B cell (primary cell): Measurements from ENCODE around the gene CFAP100. TPM values are rescaled to one million over a fixed set of nuclear protein-coding genes. Genes with fewer than 3 reads are reported as not detected.
A peak's percentile ranks its signal among the peaks of the same experiment; 100 is the strongest.

ENCODE experiments used
- ATAC-seq: fragments of 200-7000 bp; cut with Tn5 transposase; one replicate; pipeline ENCODE4 v1.10.0; 2021; ENCODE audit warnings: low read depth, mild to moderate bottlenecking, moderate number of reproducible peaks, moderate library complexity
- CTCF ChIA-PET: fragments of 350-600 bp; sonication (Branson Sonifier 250); formaldehyde crosslinking; loops from one replicate; lab custom pipeline; 2021; ENCODE audit warnings: antibody characterized with exemption, inconsistent platforms; lab: Charles Lee
- POLR2A ChIA-PET: fragments of 350-600 bp; sonication (Branson Sonifier 250); formaldehyde crosslinking; loops from one replicate; lab custom pipeline; 2021; ENCODE audit warnings: antibody characterized with exemption; lab: Charles Lee
- DNase-seq: peaks from one replicate; pipeline ENCODE4 v3.0.0; 2013
- H2AFZ ChIP-seq: 2 replicates; pipeline ENCODE4 v1.6.1; 2012; ENCODE audit warnings: mild to moderate bottlenecking, low read depth, low read length; ENCODE audit not compliant: insufficient read depth, poor library complexity, severe bottlenecking
- H3K27ac ChIP-seq, 2 donors: 1 replicate in 1 of 2; 2 replicates in 1 of 2; pipeline ENCODE4 v1.5.1; 2012 to 2013; ENCODE audit warnings: low read length in 2 of 2, mild to moderate bottlenecking in 2 of 2, moderate library complexity in 1 of 2
- H3K27me3 ChIP-seq, 4 experiments: fragments of 200-600 bp in 1 of 4; sonication (generic) in 1 of 4; replicated peaks in 1 of 4; 1 replicate in 2 of 4; 2 replicates in 2 of 4; pipeline versions ENCODE4 v1.6.1 to v1.7.0; 2013 to 2016; ENCODE audit warnings: low read length in 3 of 4, mild to moderate bottlenecking in 2 of 4, mixed read lengths in 1 of 4, moderate library complexity in 1 of 4; ENCODE audit not compliant: insufficient read depth in 4 of 4, control insufficient read depth in 3 of 4; ENCODE audit errors: control extremely low read depth in 1 of 4
- H3K36me3 ChIP-seq, 2 experiments: replicated peaks in 1 of 2; 1 replicate in 1 of 2; 2 replicates in 1 of 2; pipeline versions ENCODE4 v1.6.1 to v1.7.1; 2013; ENCODE audit warnings: low read length in 1 of 2; ENCODE audit not compliant: insufficient read depth in 2 of 2, control insufficient read depth in 1 of 2; ENCODE audit errors: control extremely low read depth in 1 of 2, extremely low read depth in 1 of 2
- H3K4me1 ChIP-seq, 2 donors: fragments of 200-600 bp in 1 of 2; sonication (generic) in 1 of 2; 1 replicate in 1 of 2; 2 replicates in 1 of 2; pipeline versions ENCODE4 v1.5.1 to v1.6.1; 2013 to 2017; ENCODE audit warnings: low read length in 2 of 2; ENCODE audit not compliant: control insufficient read depth in 2 of 2, insufficient read depth in 2 of 2
- H3K4me2 ChIP-seq: replicated peaks from 2 replicates; pipeline ENCODE3; 2012; ENCODE audit warnings: mild to moderate bottlenecking, low read depth, low read length; ENCODE audit not compliant: poor library complexity, severe bottlenecking
- H3K4me3 ChIP-seq, 5 experiments: fragments of 200-600 bp in 1 of 5; sonication (generic) in 1 of 5; 1 replicate in 3 of 5; 2 replicates in 2 of 5; pipeline versions ENCODE4 v1.5.1 to v1.7.0; 2011 to 2016; ENCODE audit warnings: low read length in 4 of 5, mild to moderate bottlenecking in 4 of 5, low read depth in 2 of 5, control low read depth in 1 of 5, moderate library complexity in 1 of 5; ENCODE audit not compliant: insufficient read depth in 1 of 5; ENCODE audit errors: control extremely low read depth in 1 of 5, extremely low read depth in 1 of 5
- H3K79me2 ChIP-seq: fragments of 200-600 bp; sonication (generic); one replicate; pipeline ENCODE4 v1.6.0; 2016; ENCODE audit warnings: low read length; ENCODE audit not compliant: control insufficient read depth, insufficient read depth
- H3K9ac ChIP-seq: fragments of 200-600 bp; sonication (generic); 2 replicates; pipeline ENCODE4 v1.6.1; 2017; ENCODE audit warnings: mild to moderate bottlenecking, low read length, moderate library complexity
- H3K9me3 ChIP-seq, 3 donors: one replicate each; pipeline versions ENCODE4 v1.6.1 to v1.7.1; 2013; ENCODE audit warnings: low read length in 2 of 3; ENCODE audit not compliant: control insufficient read depth in 2 of 3, insufficient read depth in 1 of 3; ENCODE audit errors: control extremely low read depth in 1 of 3
- H4K20me1 ChIP-seq: 2 replicates; pipeline ENCODE4 v1.6.0; 2012; ENCODE audit warnings: mild to moderate bottlenecking, low read length; ENCODE audit not compliant: insufficient read depth, control insufficient read depth, poor library complexity, severe bottlenecking
- H3K27ac Mint-ChIP-seq: one replicate; pipeline ENCODE4 v1.8.0; 2021; ENCODE audit warnings: mixed read lengths
- H3K27me3 Mint-ChIP-seq: one replicate; pipeline ENCODE4 v1.8.0; 2021; ENCODE audit warnings: mixed read lengths
- H3K4me1 Mint-ChIP-seq: one replicate; pipeline ENCODE4 v1.8.0; 2021; ENCODE audit warnings: mixed read lengths
- H3K4me3 Mint-ChIP-seq: one replicate; pipeline ENCODE4 v1.8.0; 2021; ENCODE audit warnings: mixed read lengths
- H3K9me3 Mint-ChIP-seq: one replicate; pipeline ENCODE4 v1.8.0; 2022; ENCODE audit warnings: mixed read lengths; ENCODE audit not compliant: insufficient read depth
- CTCF ChIP-seq: fragments of 200-600 bp; IDR thresholded peaks from one replicate; pipeline ENCODE4 v1.8.0; 2022; ENCODE audit warnings: antibody characterized with exemption, mild to moderate bottlenecking
- EZH2 ChIP-seq: IDR thresholded peaks from 2 replicates; pipeline ENCODE4 v1.6.1; 2012; ENCODE audit warnings: borderline replicate concordance, low read depth, mild to moderate bottlenecking, moderate library complexity, low read length; ENCODE audit not compliant: insufficient read depth, poor library complexity, severe bottlenecking
- WGBS: methylation state at CpG from one replicate; pipeline ENCODE4 v1.1.5; 2013; ENCODE audit warnings: missing lambda C conversion rate; ENCODE audit not compliant: insufficient coverage; 5-methylcytosine and 5-hydroxymethylcytosine counted together
- intact Hi-C: fragments of 100-400 bp; cut with micrococcal nuclease; formaldehyde crosslinking; loops from one replicate; pipeline ENCODE4 v1.10.0; 2022
- polyA plus RNA-seq: library from polyadenylated mRNA; depleted of rRNA; stranded (reverse); fragments of >200 nt; gene quantifications from 2 replicates; pipeline ENCODE4 v1.2.3, GENCODE V29; 2012
- total RNA-seq, 2 donors: library from RNA; stranded (reverse); fragments of 120-200 nt in 1 of 2; gene quantifications; 1 replicate in 1 of 2; 2 replicates in 1 of 2; pipeline versions ENCODE4 v1.2.3 to v1.2.4, GENCODE V29; 2013 to 2022

CFAP100 gene
- total and polyA plus RNA-seq, 2 donors (not counting 1 experiment from before 2014, with no cell fraction given), result not detected

DNA sequence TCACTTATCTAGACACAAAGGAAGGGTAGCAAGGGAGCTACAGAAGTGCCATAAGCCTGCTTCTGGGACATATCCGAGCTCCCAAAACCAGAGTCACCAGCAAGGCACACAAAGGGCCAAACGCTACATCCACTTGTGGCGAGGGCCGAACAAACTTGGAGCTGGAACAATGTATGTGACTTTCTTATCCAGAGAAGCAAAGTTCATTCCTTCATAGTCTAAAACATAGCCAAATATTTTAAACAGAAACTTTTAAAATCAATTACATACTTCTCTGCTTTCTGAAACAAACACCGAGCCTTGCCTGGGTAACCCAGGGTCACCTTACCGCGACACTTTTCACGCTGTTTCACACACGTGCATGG is 65.0 kb downstream of the CFAP100 start:
- no peaks in the 10 kb centered on the region for H3K9me3 ChIP-seq
- Mint-ChIP-seq H3K4me3 (no peak overlapping the region), H3K4me1 (no peaks in the 10 kb centered on the region), H3K27ac (no peak overlapping the region), H3K27me3 (no peaks in the 10 kb centered on the region), H3K9me3 (no peaks in the 10 kb centered on the region)
- no peak overlapping the region for H2AFZ ChIP-seq
- POLR2A ChIA-PET, result no interaction called here
- no peak overlapping the region for H3K4me3 ChIP-seq
- TF ChIP-seq CTCF (no peak), EZH2 (no peak)
- intact Hi-C loops, result no loop called here
- CTCF ChIA-PET, result no interaction called here
- ATAC-seq (no peak), DNase-seq (no peak)
- no peak overlapping the region for H3K27ac ChIP-seq
- WGBS, result 98% methylated on average over 9 of the region's 9 CpGs
- no peak overlapping the region for H3K4me2 ChIP-seq
- H4K20me1 ChIP-seq, result peaks cover 90% of the 10 kb centered on the region
- H3K9ac ChIP-seq, result no peak overlapping the region
- peaks cover 20 to 89% of the 10 kb centered on the region in 2 experiments for H3K36me3 ChIP-seq
- H3K4me1 ChIP-seq, result no peaks in the 10 kb centered on the region
- H3K27me3 ChIP-seq, result no peaks in the 10 kb centered on the region
- H3K79me2 ChIP-seq, result peaks cover 46% of the 10 kb centered on the region

DNA sequence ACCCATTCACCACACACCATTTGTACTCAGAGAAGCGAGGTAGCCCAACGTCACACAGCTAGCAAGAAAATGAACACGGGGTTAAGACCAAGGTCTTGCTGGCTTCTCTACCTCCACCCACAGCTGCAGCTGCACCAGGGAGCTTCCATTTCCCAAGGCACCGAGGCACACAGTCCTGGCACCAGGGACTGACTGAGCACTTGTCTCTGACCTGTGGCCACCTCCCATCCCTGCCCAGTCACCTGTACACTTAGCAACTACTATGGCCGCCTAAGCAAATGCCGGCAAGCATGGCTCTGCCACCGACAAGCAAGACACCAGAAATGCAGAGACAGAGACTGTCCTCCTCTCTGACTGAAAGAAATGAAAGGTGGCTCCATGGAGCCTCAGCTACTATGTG is 65.7 kb downstream of the CFAP100 start:
- Mint-ChIP-seq H3K27ac (peak overlapping the region; percentile 28), H3K4me1 (no peaks in the 10 kb centered on the region), H3K4me3 (no peak overlapping the region), H3K27me3 (no peaks in the 10 kb centered on the region), H3K9me3 (no peaks in the 10 kb centered on the region)
- intact Hi-C loops, result no loop called here
- H3K79me2 ChIP-seq, result peaks cover 39% of the 10 kb centered on the region
- ATAC-seq (no peak), DNase-seq (no peak)
- H3K27ac ChIP-seq, result no peak overlapping the region
- H3K9me3 ChIP-seq, result no peaks in the 10 kb centered on the region
- peaks cover 21 to 89% of the 10 kb centered on the region in 2 experiments for H3K36me3 ChIP-seq
- H3K4me2 ChIP-seq, result no peak overlapping the region
- H2AFZ ChIP-seq, result no peak overlapping the region
- H3K27me3 ChIP-seq, result no peaks in the 10 kb centered on the region
- 86% methylated on average over 7 of the region's 7 CpGs for WGBS
- ChIA-PET CTCF (no interaction called here), POLR2A (no interaction called here)
- no peak overlapping the region for H3K9ac ChIP-seq
- H3K4me3 ChIP-seq, result no peak overlapping the region
- H4K20me1 ChIP-seq, result peaks cover 90% of the 10 kb centered on the region
- H3K4me1 ChIP-seq, result no peaks in the 10 kb centered on the region
- TF ChIP-seq CTCF (no peak), EZH2 (no peak)
